Endodermal cell (in vitro differentiated cells): Measurements from ENCODE around the gene IGF2BP3. TPM values are rescaled to one million over a fixed set of nuclear protein-coding genes. Genes with fewer than 3 reads are reported as not detected.

Experiments used
- DNase-seq: peaks from one replicate; pipeline ENCODE4 v3.0.0-alpha.2; 2017
- H3K27ac ChIP-seq: 2 replicates; pipeline ENCODE4 v1.5.1; 2013; ENCODE audit warnings: mild to moderate bottlenecking, low read depth, low read length, moderate library complexity
- H3K27me3 ChIP-seq: 2 replicates; pipeline ENCODE4 v1.6.1; 2013; ENCODE audit warnings: mild to moderate bottlenecking, low read length, moderate library complexity; ENCODE audit not compliant: insufficient read depth, control insufficient read depth, poor library complexity, severe bottlenecking
- H3K36me3 ChIP-seq: 2 replicates; pipeline ENCODE4 v1.7.0; 2013; ENCODE audit warnings: mild to moderate bottlenecking, low read length, moderate library complexity; ENCODE audit not compliant: control insufficient read depth, insufficient read depth
- H3K4me1 ChIP-seq: one replicate; pipeline ENCODE4 v1.7.0; 2013; ENCODE audit warnings: low read length; ENCODE audit not compliant: control insufficient read depth, insufficient read depth
- H3K4me3 ChIP-seq: 2 replicates; pipeline ENCODE4 v1.5.1; 2013; ENCODE audit warnings: mild to moderate bottlenecking, low read length, moderate library complexity
- H3K9ac ChIP-seq: 2 replicates; pipeline ENCODE4 v1.6.1; 2013; ENCODE audit warnings: mild to moderate bottlenecking, low read length, moderate library complexity; ENCODE audit not compliant: poor library complexity, severe bottlenecking; ENCODE audit errors: extremely low read depth
- H3K9me3 ChIP-seq: 2 replicates; pipeline ENCODE4 v1.6.1; 2013; ENCODE audit warnings: mild to moderate bottlenecking, low read length, moderate library complexity; ENCODE audit not compliant: control insufficient read depth
- H3K27ac Mint-ChIP-seq: 2 replicates; pipeline ENCODE4 v1.8.0; 2020; ENCODE audit warnings: mixed read lengths
- H3K27me3 Mint-ChIP-seq: 2 replicates; pipeline ENCODE4 v1.8.0; 2021; ENCODE audit warnings: mild to moderate bottlenecking, mixed read lengths; ENCODE audit not compliant: insufficient read depth
- H3K36me3 Mint-ChIP-seq: 2 replicates; pipeline ENCODE4 v1.8.0; 2020; ENCODE audit warnings: low read depth, mixed read lengths
- H3K4me1 Mint-ChIP-seq: 2 replicates; pipeline ENCODE4 v1.8.0; 2020; ENCODE audit warnings: mixed read lengths
- H3K4me3 Mint-ChIP-seq: 2 replicates; pipeline ENCODE4 v1.8.0; 2020; ENCODE audit warnings: mild to moderate bottlenecking, moderate library complexity, mixed read lengths
- H3K9me3 Mint-ChIP-seq: 2 replicates; pipeline ENCODE4 v1.8.0; 2020; ENCODE audit warnings: mild to moderate bottlenecking, mixed read lengths
- CTCF ChIP-seq: fragments of 200-600 bp; sonication (generic); conservative IDR thresholded peaks from 2 replicates; pipeline ENCODE4 v1.5.0; 2021; ENCODE audit warnings: antibody characterized with exemption, mild to moderate bottlenecking
- WGBS, 2 experiments: methylation state at CpG; one replicate each; pipeline versions ENCODE4 v1.1.5 to v1.1.7; 2013; ENCODE audit warnings: missing lambda C conversion rate in 2 of 2, mixed read lengths in 1 of 2; ENCODE audit not compliant: insufficient coverage in 1 of 2, insufficient read length in 1 of 2; 5-methylcytosine and 5-hydroxymethylcytosine counted together
- total RNA-seq, 2 donors: library from RNA; stranded (reverse); fragmentation: NEBNext Ultra II Directional in 1 of 2; extraction: Animal tissue kit (Norgen Biotek cat#: 25700) in 1 of 2; gene quantifications; 2 replicates in 1 of 2; 3 replicates in 1 of 2; pipeline ENCODE4 v1.2.1, GENCODE V29; 2021

The IGF2BP3 gene
- total RNA-seq, 2 donors from 2014 or later, result 114 to 123 TPM

- Mint-ChIP-seq H3K27ac (no peak overlapping the region), H3K4me3 (no peak overlapping the region), H3K9me3 (no peaks in the 10 kb centered on the region), H3K27me3 (peaks cover 3% of the 10 kb centered on the region), H3K36me3 (no peaks in the 10 kb centered on the region), H3K4me1 (peaks cover 2% of the 10 kb centered on the region)
- no peak for TF ChIP-seq CTCF
- H3K4me3 ChIP-seq, result no peak overlapping the region
- H3K9ac ChIP-seq, result no peak overlapping the region
- DNase-seq, result peak; percentile 7
- no peak overlapping the region for H3K27ac ChIP-seq
- 87 to 97% methylated on average over 7 to 9 of the region's 9 CpGs for WGBS, 2 experiments
- no peaks in the 10 kb centered on the region for H3K36me3 ChIP-seq
- H3K9me3 ChIP-seq, result no peaks in the 10 kb centered on the region
- H3K27me3 ChIP-seq, result peaks cover 2% of the 10 kb centered on the region
- no peaks in the 10 kb centered on the region for H3K4me1 ChIP-seq
Observed at GRCh38 chr7:23290993-23291392, 179.3 kb downstream of the IGF2BP3 start.

GRCh38 chr7:23287612-23288011 is 182.7 kb downstream of the IGF2BP3 start:
- H3K27me3 ChIP-seq, result no peaks in the 10 kb centered on the region
- no peak overlapping the region for H3K27ac ChIP-seq
- no peaks in the 10 kb centered on the region for H3K9me3 ChIP-seq
- TF ChIP-seq CTCF, result no peak
- H3K4me3 Mint-ChIP-seq, result no peak overlapping the region
- no peaks in the 10 kb centered on the region for H3K9me3 Mint-ChIP-seq
- no peak for DNase-seq
- H3K36me3 ChIP-seq, result no peaks in the 10 kb centered on the region
- H3K4me1 ChIP-seq, result no peaks in the 10 kb centered on the region
- H3K4me3 ChIP-seq, result no peak overlapping the region
- H3K4me1 Mint-ChIP-seq, result no peaks in the 10 kb centered on the region
- H3K36me3 Mint-ChIP-seq, result no peaks in the 10 kb centered on the region
- no peak overlapping the region for H3K27ac Mint-ChIP-seq
- H3K27me3 Mint-ChIP-seq, result no peaks in the 10 kb centered on the region
- no peak overlapping the region for H3K9ac ChIP-seq
- 90 to 91% methylated on average over 4 to 5 of the region's 5 CpGs for WGBS, 2 experiments

GRCh38 chr7:23285657-23286646 is 184.3 kb downstream of the IGF2BP3 start:
- Histone ChIP-seq H3K27me3 (no peaks in the 10 kb centered on the region), H3K9me3 (no peaks in the 10 kb centered on the region), H3K27ac (no peak overlapping the region), H3K36me3 (no peaks in the 10 kb centered on the region), H3K9ac (no peak overlapping the region), H3K4me3 (no peak overlapping the region), H3K4me1 (no peaks in the 10 kb centered on the region)
- peak; percentile 39 for DNase-seq
- Mint-ChIP-seq H3K27me3 (no peaks in the 10 kb centered on the region), H3K4me3 (no peak overlapping the region), H3K4me1 (no peaks in the 10 kb centered on the region), H3K27ac (no peak overlapping the region), H3K36me3 (no peaks in the 10 kb centered on the region), H3K9me3 (no peaks in the 10 kb centered on the region)
- WGBS, 2 experiments, result 91 to 94% methylated on average over 13 to 18 of the region's 18 CpGs
- TF ChIP-seq CTCF, result no peak
